Erythroblast (primary cell): ENCODE measurements around the gene ZBTB46.

Experiments
- GATA1 ChIP-seq: IDR thresholded peaks from 2 replicates; pipeline ENCODE4 v1.6.1; 2011; ENCODE audit warnings: low read depth, mild to moderate bottlenecking, control low read depth, low read length, moderate library complexity
- POLR2A ChIP-seq: IDR thresholded peaks from 2 replicates; pipeline ENCODE4 v1.6.1; 2011; ENCODE audit warnings: mild to moderate bottlenecking, low read length

- TF ChIP-seq POLR2A (no peak), GATA1 (no peak)
Observed at GRCh38 chr20:63740070-63740626, 90.9 kb downstream of the ZBTB46 start.
